Measurements from ENCODE around the gene ZNF366.

The ZNF366 gene

GRCh38 chr5:72507231-72507906 lies at the start of gene ZNF366:
Gene ZNF366, minus strand, starts transcription at chr5:72507410. Its CDS starts 45,914 bp downstream, at chr5:72461496.
- DNase-seq = no peak

GRCh38 chr5:72556351-72557166 lies 49.3 kb upstream of the ZNF366 start:
- peak; percentile 35 for DNase-seq

GRCh38 chr5:72555871-72556270 lies 48.7 kb upstream of the ZNF366 start:
- DNase-seq = no peak

- DNase-seq = no peak
These were observed 47.7 kb upstream of the ZNF366 start for GRCh38 chr5:72554897-72555296.

GRCh38 chr5:72552041-72552557 lies 44.9 kb upstream of the ZNF366 start:
- no peak for DNase-seq

- no peak for DNase-seq
These were observed 43.4 kb upstream of the ZNF366 start for GRCh38 chr5:72550595-72550994.

- DNase-seq = no peak
These were observed 36.6 kb upstream of the ZNF366 start for GRCh38 chr5:72543811-72544210.

GRCh38 chr5:72543365-72543764 lies 36.2 kb upstream of the ZNF366 start:
- no peak for DNase-seq

GRCh38 chr5:72542695-72543094 lies 35.5 kb upstream of the ZNF366 start:
- DNase-seq = no peak

GRCh38 chr5:72541501-72542225 lies 34.5 kb upstream of the ZNF366 start:
- DNase-seq = no peak

- DNase-seq = no peak
These were observed 33.7 kb upstream of the ZNF366 start for GRCh38 chr5:72540759-72541438.

- DNase-seq = no peak
These were observed 32.5 kb upstream of the ZNF366 start for GRCh38 chr5:72539726-72540125.

- no peak for DNase-seq
These were observed 31.8 kb upstream of the ZNF366 start for GRCh38 chr5:72539038-72539437.

- DNase-seq = no peak
These were observed 30.0 kb upstream of the ZNF366 start for GRCh38 chr5:72537166-72537565.

- no peak for DNase-seq
These were observed 24.4 kb upstream of the ZNF366 start for GRCh38 chr5:72531496-72532190.

- DNase-seq = no peak
These were observed 23.0 kb upstream of the ZNF366 start for GRCh38 chr5:72530196-72530595.

- DNase-seq = no peak
These were observed 22.2 kb upstream of the ZNF366 start for GRCh38 chr5:72529383-72529782.

GRCh38 chr5:72525816-72526215 lies 18.6 kb upstream of the ZNF366 start:
- DNase-seq = no peak

GRCh38 chr5:72523960-72524582 lies 16.9 kb upstream of the ZNF366 start:
- DNase-seq = no peak

- DNase-seq = no peak
These were observed 15.4 kb upstream of the ZNF366 start for GRCh38 chr5:72522607-72523006.

GRCh38 chr5:72519111-72519510 lies 11.9 kb upstream of the ZNF366 start:
- no peak for DNase-seq
